ENCODE data around the gene ACRBP.

ACRBP gene

GRCh38 chr12:6647083-6647604 is at the start of gene ACRBP:
TSS of gene ACRBP (minus strand) at chr12:6647432. CDS start at chr12:6647366, 66 bp downstream.
- DNase-seq (ENCODE audit: low read depth): no peak

DNA sequence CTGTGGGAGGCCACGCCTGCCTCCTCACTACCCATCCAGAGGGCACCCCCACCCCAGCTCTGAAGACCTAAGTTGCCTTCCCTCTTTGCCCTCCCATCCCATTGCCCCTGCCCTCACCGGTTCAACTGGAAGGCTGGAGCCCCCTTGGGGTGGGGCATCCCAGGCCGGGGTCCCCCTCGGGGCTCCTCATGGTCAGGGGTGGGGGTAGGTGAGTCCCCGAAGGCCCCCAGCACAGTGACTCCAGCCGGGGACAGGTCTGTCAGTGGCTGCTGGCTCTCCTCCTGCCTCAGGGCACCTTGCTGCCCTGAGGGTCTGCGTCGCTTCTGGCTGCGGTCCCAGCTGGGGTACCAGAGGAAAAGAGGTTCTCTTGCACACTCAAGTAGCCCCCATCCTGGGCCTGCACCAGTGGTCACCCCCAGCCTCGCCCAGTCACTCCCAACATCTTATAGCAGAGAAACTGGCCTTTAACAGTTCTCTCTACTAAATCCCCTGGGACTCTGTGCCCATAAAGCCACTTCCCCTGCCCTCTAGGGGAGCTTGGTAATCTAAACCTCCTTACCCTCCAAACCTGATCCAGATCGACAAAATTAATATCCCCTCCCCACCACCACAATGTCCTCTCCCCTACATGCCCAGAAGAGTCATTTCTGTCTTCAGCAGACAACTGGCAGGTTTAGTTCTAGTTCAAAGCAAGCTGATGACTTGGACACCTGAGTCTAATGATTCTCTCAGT is 48.2 kb upstream of the ACRBP start:
- no peak for DNase-seq (ENCODE audit: low read depth)

DNA sequence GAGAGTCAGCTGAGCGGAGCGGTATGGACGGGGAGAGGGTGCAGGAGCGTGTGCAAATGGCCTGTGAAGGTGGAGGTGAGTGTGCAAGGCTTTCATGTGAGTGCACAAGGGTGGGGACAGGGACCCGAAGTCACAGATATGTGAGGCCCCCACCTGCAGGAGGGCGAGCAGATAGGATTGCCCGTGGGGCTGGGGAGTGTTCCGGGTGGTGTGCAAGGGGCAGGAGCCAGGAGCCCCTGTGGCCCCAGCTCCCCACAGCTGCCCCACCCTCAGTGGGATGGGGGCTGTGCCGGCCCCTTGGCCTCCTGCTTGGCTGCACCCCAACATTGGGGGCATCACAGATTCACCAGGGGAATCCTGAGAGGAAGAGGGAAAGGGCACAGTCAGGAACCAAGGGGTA is 47.5 kb upstream of the ACRBP start:
- no peak for DNase-seq (ENCODE audit: low read depth)

DNA sequence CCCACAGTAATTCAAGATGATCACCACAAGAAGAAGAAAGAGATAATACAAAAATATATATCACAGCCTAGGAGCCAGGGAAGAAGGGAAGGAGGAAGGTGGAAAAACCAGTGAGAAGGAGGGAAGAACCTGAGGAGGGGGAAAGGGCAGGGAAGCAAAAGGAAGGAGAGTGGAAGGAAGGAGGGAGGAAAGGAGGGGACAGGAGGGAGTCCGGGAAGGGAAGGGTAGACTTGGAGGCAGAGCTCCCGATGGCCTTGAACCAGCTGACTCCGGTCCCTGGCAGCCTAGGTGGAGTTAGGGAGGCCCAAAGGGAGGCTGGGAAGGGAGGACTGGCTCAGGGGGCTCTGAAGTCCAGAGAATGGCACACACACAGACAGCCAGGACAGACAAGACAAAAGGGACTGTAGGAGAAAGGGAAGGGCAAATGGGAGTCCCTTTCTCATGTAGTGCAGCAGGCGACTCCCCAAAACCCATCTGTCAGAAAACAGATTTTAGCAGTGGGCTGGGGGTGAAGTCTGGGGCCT is 46.7 kb upstream of the ACRBP start:
- DNase-seq (ENCODE audit: low read depth): no peak

DNA sequence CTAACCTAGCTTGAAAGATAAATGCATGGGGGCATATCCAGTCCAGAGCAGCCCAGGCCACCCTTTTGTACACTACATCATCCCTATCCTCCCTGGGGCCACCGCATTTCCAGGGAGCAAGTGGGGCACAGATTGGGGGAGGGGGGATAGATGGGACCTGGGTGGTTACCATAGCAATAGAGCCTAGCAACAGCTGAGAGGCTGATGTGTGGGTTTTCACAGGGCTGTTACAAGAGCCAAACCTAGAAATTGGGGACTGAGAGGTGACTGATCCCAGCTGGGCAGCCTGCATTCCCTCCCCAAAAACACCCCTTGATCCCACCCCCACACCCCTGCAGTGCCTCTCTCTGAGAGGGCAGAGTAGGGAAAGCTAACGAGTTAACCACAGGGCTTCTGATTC is 45.7 kb upstream of the ACRBP start:
- DNase-seq (ENCODE audit: low read depth): no peak

GRCh38 chr12:6691473-6691872 is 44.2 kb upstream of the ACRBP start:
- no peak for DNase-seq (ENCODE audit: low read depth)

- DNase-seq (ENCODE audit: low read depth): peak; percentile 90
Measured at GRCh38 chr12:6688999-6689882, 42.0 kb upstream of the ACRBP start, which contains the start of gene ZNF384. TSS of gene ZNF384 (minus strand) at chr12:6689375. CDS start at chr12:6679520, 9,855 bp downstream.

DNA sequence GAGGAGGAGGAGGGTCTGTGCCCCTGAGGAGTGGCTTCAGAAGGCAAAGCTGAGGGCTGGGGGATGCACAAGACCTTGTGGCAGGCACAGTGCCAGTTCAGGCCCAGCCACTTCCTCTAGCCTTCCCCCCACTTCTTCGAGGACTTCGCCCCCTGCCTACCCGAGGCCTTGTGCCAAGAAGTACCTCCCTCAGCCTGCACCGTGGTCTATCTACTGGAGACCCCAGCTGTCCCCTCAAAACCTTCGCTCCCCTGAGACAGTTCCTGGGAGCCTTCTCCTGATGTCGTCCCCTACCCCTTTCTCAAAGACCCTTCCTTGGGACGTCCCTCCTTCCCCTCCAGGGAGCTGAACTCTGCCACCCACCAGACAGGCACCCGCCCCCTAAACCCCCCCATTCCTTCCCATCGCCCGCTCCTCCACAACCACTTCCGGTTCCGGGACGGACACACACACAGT is 41.3 kb upstream of the ACRBP start:
- DNase-seq (ENCODE audit: low read depth): peak; percentile 18

GRCh38 chr12:6685814-6686213 is 38.6 kb upstream of the ACRBP start:
- DNase-seq (ENCODE audit: low read depth): no peak

GRCh38 chr12:6684609-6685008 is 37.4 kb upstream of the ACRBP start:
- no peak for DNase-seq (ENCODE audit: low read depth)

DNA sequence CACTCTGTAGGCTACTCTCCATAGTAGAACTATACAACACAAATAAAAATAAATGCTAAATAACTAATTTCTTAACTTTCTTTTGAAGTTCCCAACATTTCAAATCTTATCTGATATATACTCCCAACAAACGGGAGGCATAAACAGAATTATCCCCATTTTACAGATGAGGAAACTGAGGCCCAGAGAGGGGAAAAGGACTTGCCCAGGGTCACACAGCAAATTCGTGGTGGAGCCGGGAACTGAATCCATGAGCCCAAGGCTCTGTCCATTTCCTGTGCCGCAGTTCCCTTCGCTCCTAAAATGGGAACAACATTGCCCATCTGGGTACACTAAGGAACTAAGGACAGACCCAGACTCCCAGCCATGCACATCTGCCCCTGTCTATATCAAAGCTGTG is 29.7 kb upstream of the ACRBP start:
- no peak for DNase-seq (ENCODE audit: low read depth)

- DNase-seq (ENCODE audit: low read depth): no peak
Measured at GRCh38 chr12:6672143-6672542, 24.9 kb upstream of the ACRBP start.

DNA sequence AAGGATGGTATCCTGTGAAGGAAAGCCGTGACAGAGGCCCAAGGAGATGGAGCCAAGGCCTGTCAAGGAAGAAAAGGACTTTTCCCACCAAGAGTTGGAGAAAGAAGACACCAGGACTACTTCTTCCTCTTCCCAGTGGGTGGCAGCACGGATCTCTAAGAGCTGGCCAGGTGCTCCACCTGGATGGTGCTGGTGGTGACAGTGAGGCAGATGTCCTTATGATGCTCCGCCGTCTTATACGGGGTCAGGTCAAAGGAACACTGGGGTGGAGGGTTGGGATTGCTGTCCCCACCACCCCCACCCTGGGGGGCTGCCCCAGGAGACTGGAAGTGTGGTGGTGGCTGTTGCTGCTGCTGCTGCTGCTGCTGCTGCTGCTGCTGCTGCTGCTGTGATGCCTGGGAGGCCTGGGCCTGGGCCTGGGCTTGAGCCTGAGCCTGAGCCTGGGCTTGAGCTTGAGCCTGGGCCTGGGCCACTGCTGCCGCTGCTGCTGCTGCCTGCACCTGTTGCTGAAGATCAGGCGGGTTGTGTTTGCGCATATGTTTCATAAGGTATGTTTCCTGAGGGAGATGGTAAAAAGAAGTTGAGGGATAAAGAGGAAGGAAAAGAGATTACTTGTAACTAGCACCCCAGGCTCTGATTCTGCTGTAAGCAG is 20.5 kb upstream of the ACRBP start:
- DNase-seq (ENCODE audit: low read depth): no peak

DNA sequence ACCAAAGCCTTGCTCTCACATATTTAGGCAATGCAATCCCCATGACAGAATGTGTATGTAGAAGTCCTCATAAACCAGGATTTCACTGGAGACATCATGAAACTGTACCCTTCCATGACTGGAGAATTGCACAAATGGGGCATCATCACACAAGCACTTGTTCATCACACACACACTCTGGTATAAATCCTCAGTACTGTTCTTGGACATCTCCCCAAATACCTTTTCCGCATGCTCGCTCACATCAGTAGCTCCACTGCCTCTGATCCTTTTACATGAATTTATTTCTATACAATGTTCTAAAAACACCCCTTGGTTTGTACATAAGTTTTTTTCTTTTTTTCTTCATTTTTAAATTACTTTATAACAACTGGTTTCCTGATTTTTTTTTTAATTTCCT is 19.0 kb upstream of the ACRBP start:
- no peak for DNase-seq (ENCODE audit: low read depth)

DNA sequence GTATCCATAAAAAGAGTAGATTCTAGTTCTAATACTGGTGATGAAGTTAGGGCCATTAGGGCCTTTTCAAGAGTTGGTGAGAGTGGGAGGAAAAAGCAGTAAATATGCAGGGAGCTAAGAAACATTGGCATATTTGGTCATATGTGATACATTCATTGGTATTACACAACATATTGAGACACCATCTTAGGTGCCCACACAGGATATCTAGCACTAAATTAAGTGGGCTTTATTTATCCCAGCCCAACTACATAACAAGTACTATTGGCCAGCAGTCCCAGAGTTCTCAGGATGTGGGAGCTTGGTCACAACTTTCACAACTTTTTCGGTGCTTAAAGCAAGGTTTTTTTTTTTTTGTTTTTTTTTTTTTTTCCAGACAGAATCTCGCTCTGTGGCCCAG is 17.7 kb upstream of the ACRBP start:
- DNase-seq (ENCODE audit: low read depth): no peak

- DNase-seq (ENCODE audit: low read depth): peak; percentile 91
Measured at GRCh38 chr12:6662906-6663742, 15.9 kb upstream of the ACRBP start, which contains the start of gene ING4. TSS of gene ING4 (minus strand) at chr12:6663119. CDS start at chr12:6663101, 18 bp downstream.

GRCh38 chr12:6662602-6662905 is 15.3 kb upstream of the ACRBP start:
- no peak for DNase-seq (ENCODE audit: low read depth)

- DNase-seq (ENCODE audit: low read depth): no peak
Measured at GRCh38 chr12:6653987-6654386, 6.8 kb upstream of the ACRBP start.

GRCh38 chr12:6653342-6653741 is 6.1 kb upstream of the ACRBP start:
- no peak for DNase-seq (ENCODE audit: low read depth)

- DNase-seq (ENCODE audit: low read depth): no peak
Measured at GRCh38 chr12:6652391-6652790, 5.2 kb upstream of the ACRBP start.

- DNase-seq (ENCODE audit: low read depth): no peak
Measured at GRCh38 chr12:6650832-6651231, 3.6 kb upstream of the ACRBP start.

Data from stimulated activated CD8-positive, alpha-beta memory T cell treated with anti-CD3 and anti-CD28 coated beads, Interleukin-4, amount 100 ng/mL, for 24 hours (primary cell).